Measurements from ENCODE around the gene C20orf96. TPM values are rescaled to one million over a fixed set of nuclear protein-coding genes. Genes with fewer than 3 reads are reported as not detected.

Gene C20orf96
- total and polyA plus RNA-seq, 2 donors (not counting 1 experiment from before 2014, with no cell fraction given), result 4.7 to 7.5 TPM

DNA sequence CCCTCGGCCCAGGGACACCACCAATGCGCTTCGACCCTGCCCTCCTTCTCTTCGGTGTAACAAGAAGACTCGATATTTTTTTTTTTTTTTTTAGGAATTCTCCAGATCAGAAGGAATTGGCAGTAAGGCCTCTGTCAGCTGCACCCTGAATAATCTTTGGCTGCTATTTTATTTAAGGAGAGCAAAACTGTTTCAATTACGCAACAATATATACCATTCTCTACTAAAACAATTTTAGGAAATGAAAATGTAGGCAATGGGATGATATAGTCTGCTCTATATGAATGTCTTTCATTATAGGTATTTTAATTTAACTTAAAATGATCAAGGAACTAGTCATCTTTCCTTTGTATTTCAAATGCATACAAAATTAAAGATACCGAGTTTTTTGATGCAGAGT lies 20.1 kb upstream of the C20orf96 start:
- H3K27ac ChIP-seq (ENCODE audit: low read length in 2 of 2), result no peak overlapping the region
- Mint-ChIP-seq H3K4me3 (peak overlapping the region; percentile 92), H3K4me1 (peaks cover 16% of the 10 kb centered on the region), H3K9me3 (ENCODE audit: insufficient read depth) (no peaks in the 10 kb centered on the region), H3K27me3 (no peaks in the 10 kb centered on the region), H3K27ac (peak overlapping the region; percentile 89)
- H3K36me3 ChIP-seq (replicated peaks in 1 of 2; ENCODE audit: control extremely low read depth in 1 of 2, control insufficient read depth in 1 of 2, extremely low read depth in 1 of 2, insufficient read depth in 2 of 2, low read length in 1 of 2), result no peaks in the 10 kb centered on the region
- H3K9me3 ChIP-seq (ENCODE audit: control extremely low read depth in 1 of 3, control insufficient read depth in 2 of 3, insufficient read depth in 1 of 3, low read length in 2 of 3), result peaks cover 0 to 4% (median 0%) of the 10 kb centered on the region in 3 donors
- TF ChIP-seq CTCF (IDR thresholded peaks at IDR 0.05) (no peak), EZH2 (IDR thresholded peaks at IDR 0.05; ENCODE audit: borderline replicate concordance, insufficient read depth, low read depth, low read length, poor library complexity, severe bottlenecking) (no peak)
- WGBS (ENCODE audit: insufficient coverage), result 0% methylated on average over 5 of the region's 7 CpGs
- intact Hi-C loops (cut with micrococcal nuclease), result loop anchor here (1.0 kb wide), 3 partner anchors 12 to 20 kb away; partner anchors contain the start of gene C20orf96
- ChIA-PET CTCF (interaction anchor here (1.0 to 3.0 kb wide), 4 partner anchors 12 to 44 kb away, joined by 3 to 17 read pairs (median 8); no protein-coding TSS in a partner anchor), POLR2A (interaction anchor here (2.3 kb wide), 1 partner anchor 13 kb away, joined by 7 read pairs; no protein-coding TSS in a partner anchor)
- H3K4me2 ChIP-seq (replicated peaks; ENCODE audit: low read depth, low read length, poor library complexity, severe bottlenecking), result peak overlapping the region; percentile 79
- H3K4me1 ChIP-seq (ENCODE audit: control insufficient read depth in 2 of 2, insufficient read depth in 2 of 2, low read length in 2 of 2), result peaks cover 10 to 13% of the 10 kb centered on the region in 2 donors
- H3K79me2 ChIP-seq (ENCODE audit: control insufficient read depth, insufficient read depth, low read length), result no peaks in the 10 kb centered on the region
- peak overlapping the region in 4 of 5 experiments; percentile 35 to 62 (median 44) for H3K4me3 ChIP-seq (ENCODE audit: control extremely low read depth in 1 of 5, extremely low read depth in 1 of 5, insufficient read depth in 1 of 5, low read depth in 2 of 5, low read length in 4 of 5)
- ATAC-seq (ENCODE audit: low read depth) (no peak), DNase-seq (no peak)
- H3K9ac ChIP-seq (ENCODE audit: low read length), result peak overlapping the region; percentile 58
- no peaks in the 10 kb centered on the region for H4K20me1 ChIP-seq (ENCODE audit: control insufficient read depth, insufficient read depth, low read length, poor library complexity, severe bottlenecking)
- H2AFZ ChIP-seq (ENCODE audit: insufficient read depth, low read depth, low read length, poor library complexity, severe bottlenecking), result peak overlapping the region; percentile 82
- H3K27me3 ChIP-seq (replicated peaks in 1 of 4; ENCODE audit: control extremely low read depth in 1 of 4, control insufficient read depth in 3 of 4, insufficient read depth in 4 of 4, low read length in 3 of 4), result no peaks in the 10 kb centered on the region
